NCI-H748 (cell line): Measurements from ENCODE around the gene ARIH2.

Experiments
- DNase-seq: peaks from one replicate; lab custom pipeline; 2025; ENCODE audit not compliant: unreplicated experiment; lab: John Stamatoyannopoulos, UW

ARIH2 gene

DNA sequence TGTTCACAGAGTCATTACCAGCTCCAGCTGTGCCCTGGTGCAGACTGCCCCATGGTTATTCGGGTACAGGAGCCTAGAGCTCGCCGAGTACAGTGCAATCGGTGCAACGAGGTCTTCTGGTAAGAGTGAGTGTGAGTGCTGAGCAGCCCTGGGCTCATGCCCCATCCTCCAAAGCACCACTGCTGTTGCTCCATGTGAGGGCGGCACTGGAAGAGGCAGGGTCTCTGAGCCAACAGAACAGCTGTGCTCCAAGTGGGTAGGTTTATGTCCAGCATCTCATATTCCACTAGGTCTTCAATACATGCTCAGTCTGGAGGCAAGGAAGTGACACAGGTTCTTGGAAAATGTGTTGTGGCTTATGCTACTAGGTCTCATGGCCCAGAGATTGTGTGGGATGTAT lies 51.9 kb downstream of the ARIH2 start:
- DNase-seq, result no peak

DNA sequence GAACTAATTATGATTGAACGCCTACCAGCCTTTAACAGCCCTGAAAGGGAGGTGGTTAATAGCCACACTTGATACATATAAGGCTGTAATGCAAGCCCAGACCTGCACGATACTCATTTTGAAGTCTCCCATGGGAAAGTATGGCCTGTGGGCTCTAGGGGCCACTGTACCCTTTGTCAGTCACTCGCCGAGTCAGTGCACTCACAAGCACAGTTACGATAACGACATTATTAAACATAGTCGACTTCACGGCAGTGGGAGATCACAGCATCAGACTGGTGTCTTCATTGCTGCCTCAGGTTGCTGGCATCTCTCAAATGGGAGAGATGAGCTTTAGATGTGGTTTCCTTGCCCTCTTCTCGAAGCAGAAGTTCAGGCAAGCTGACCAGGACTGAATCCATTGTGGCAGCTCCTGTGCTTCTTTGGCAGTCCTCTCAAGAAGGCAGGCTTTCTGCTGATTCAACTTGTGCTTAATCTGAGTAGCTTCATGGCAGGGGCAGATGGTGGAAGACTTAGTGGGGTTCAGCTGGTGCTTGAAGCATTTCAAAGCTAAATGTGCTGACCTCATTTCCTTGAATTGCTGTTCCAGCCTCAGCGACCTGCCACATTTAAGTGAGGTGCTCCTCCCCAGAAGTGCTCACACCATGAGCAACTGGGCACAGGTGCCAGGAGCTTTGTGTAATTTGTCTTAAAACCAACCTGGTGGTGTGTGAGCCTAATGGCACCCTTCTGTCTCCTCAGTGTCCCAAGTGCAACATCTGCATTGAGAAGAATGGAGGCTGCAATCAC lies 55.6 kb downstream of the ARIH2 start:
- no peak for DNase-seq

DNA sequence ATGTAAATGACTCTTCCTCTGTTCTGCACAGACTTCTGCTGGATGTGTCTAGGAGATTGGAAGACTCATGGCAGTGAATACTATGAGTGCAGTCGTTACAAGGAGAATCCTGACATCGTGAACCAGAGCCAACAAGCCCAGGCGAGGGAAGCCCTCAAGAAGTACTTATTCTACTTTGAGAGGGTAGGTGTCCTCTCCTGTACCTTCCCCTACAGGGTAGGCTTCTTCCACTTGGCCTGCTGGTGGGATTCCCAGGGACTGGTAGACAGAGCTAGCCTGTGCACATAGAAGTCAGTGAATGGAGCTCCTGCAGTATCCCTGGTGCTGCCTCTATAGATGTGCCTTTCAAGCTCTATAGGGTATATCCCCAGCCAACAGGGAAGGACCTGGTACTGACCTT lies 60.8 kb downstream of the ARIH2 start:
- no peak for DNase-seq

DNA sequence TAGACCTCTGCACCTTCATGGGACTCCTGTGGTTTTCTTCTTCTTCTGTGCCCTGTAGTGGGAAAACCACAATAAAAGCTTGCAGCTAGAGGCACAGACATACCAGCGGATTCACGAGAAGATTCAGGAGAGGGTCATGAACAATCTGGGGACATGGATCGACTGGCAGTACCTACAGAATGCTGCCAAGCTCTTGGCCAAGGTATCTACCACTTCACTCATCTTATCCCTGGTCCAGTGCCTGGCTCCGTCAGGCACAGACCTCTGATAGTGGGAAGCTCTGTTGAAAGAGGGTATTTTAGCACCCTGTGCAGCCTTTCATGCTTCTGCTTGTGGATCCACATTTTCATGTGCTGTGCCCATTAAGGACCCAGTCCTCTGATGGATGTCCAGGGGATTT lies 61.7 kb downstream of the ARIH2 start:
- no peak for DNase-seq

DNA sequence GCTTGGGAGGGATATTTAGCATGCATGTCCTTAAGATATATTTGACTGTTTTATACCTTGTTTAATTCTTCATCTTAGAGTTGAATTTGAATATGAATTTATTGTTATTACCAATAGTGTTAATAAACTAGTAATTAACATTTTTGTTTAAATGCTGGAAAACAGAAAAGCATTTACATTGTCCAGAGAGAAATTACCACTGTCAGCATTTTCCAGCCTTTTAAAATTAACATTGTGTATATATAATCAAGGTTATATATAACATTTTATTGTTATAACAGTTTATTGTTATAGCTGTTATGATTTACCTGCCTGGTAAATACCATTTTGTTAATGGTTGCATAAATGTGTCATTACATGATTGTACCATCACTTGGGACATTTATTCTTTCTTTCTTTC lies 63.4 kb downstream of the ARIH2 start:
- DNase-seq, result no peak

DNA sequence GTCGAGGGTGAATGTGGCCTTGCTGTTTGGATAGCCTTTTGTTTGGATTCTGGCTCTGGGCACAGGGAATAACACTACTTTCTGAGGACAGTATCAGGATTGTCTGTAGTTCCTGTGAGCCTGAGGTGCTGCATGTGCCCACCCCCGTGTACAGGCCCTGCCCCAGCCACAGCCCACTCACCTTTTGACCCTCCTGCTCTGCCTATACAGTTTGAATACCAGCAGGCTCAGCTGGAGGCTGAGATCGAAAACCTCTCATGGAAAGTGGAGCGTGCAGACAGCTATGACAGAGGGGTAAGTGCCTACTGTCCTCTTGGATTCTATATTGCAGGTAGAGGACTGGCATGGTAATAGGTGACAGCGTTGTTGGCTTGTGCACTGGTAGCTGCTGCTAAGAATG lies 64.0 kb downstream of the ARIH2 start:
- DNase-seq, result no peak

DNA sequence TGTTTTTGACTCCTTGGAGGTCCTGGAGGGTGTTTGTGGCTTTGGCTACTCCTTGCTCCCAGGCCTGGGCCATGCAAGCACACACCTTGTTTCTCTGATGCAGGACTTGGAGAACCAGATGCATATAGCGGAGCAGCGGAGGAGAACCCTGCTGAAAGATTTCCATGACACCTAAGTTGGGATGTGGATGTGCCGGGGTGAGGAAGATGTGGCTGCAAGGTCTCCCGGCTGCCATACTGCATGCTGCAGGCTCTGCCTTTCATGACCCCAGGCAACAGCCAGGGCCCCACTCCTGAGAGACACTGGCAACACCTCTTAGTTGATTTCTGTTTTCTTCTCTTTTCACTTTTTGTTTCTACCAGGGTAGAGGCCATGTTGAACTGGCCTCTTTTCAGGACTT lies 64.5 kb downstream of the ARIH2 start:
- DNase-seq, result no peak

DNA sequence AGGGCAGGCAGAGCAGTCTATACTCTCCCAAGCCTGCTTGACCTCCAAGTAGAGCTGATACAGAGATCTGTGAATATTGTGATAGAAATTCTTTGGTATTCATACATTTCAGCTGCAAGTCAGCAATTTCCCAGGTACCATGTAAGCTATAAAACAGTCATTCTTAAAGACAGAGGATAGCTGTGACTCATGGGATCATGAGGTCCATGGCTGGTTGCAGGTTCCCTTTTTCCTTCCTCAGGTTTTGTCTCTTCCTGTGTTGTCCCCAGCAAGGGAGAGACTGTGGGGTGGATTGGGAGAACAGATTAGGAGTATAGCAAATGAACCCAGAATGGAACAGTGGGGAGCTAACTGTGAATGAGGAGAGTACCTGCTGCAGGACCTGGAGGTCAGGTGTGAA lies 66.0 kb downstream of the ARIH2 start:
- no peak for DNase-seq

DNA sequence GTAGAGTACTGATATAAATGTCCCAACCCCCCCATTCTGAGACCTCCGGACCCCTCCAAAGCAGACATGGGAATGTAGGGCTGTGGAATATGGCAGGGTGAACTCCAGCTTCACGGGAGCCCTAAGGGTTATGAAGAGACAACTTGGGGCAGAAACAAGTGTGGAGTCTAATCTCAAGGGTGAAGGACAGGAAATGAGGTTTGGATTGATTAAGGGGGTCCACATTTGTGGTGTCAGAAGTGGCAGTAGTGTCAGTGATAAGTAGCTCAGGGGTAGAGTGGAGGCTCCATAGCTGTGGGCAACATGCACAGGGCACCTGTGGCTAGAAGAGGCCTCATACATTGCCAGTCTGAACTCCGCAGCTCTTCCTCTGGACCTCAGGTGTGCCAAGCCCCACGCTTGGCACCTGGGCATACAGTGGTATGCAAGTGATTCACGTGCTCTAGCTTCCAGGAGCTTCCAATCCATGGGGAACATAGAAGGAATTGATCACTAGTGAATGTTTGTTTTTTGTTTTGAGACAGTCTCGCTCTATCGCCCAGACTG lies 67.3 kb downstream of the ARIH2 start:
- DNase-seq, result no peak

DNA sequence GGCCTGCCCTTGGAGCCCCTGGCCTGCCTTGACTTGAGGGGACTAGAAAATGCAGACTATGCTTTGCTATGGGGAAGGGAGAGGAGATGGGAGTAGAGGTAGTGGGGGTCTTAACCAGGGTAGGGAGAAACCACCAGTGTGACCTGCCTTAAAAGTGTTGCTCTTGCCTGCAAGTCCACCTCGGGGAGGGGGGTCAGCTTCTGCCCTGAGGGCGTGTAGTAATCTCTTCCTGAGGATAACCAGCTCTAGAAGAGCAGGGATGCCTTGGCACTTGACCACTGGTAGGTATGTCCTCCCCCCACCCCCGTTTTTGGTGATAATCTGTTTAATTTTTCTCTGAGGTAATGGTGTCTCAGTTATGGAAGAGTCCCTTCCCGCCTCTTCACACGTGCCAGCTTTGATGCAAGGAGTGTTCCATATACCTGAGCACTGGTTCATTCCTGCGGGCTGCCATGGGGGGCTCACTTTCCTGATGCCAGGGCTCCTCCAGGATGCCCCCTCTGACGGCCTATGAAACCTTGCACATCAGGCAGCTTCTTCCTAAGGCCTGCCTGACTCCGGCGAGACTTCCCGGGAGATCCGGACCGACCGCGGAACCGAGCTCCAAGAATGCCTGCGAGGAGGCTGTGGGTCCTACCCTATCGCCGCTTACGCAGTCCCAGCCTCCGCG lies 70.6 kb downstream of the ARIH2 start:
- DNase-seq, result peak; percentile 43

DNA sequence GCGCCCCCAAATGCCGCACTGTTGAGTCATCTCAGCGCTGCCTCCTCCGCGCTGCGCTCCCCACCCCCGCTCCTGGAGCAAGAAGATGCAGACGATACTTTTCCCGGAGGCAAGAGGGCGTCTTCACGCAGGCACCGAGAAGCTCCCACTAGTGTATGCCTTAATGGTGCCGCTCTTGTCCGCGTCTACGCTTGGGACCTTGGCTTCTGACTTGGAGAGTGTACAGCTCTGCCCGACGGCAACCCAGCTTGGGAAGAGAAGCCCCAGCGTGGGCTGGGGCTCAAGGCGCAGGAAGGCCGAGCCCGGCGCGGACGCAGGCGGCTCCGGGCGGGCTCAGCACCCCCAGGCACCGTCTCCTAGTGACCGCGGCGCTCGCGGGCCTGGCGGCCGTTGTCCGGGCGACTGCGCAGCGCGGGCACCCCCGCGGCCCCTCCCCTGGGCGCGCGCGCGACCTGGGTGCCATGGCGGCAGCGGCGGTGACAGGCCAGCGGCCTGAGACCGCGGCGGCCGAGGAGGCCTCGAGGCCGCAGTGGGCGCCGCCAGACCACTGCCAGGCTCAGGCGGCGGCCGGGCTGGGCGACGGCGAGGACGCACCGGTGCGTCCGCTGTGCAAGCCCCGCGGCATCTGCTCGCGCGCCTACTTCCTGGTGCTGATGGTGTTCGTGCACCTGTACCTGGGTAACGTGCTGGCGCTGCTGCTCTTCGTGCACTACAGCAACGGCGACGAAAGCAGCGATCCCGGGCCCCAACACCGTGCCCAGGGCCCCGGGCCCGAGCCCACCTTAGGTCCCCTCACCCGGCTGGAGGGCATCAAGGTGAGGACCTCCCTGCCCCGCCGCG lies 71.4 kb downstream of the ARIH2 start, which contains the start of gene P4HTM:
TSS of gene P4HTM (plus strand) at position 446 of the 840 bp plus-strand sequence. CDS start at position 462, 16 bp downstream.
- peak; percentile 77 for DNase-seq

DNA sequence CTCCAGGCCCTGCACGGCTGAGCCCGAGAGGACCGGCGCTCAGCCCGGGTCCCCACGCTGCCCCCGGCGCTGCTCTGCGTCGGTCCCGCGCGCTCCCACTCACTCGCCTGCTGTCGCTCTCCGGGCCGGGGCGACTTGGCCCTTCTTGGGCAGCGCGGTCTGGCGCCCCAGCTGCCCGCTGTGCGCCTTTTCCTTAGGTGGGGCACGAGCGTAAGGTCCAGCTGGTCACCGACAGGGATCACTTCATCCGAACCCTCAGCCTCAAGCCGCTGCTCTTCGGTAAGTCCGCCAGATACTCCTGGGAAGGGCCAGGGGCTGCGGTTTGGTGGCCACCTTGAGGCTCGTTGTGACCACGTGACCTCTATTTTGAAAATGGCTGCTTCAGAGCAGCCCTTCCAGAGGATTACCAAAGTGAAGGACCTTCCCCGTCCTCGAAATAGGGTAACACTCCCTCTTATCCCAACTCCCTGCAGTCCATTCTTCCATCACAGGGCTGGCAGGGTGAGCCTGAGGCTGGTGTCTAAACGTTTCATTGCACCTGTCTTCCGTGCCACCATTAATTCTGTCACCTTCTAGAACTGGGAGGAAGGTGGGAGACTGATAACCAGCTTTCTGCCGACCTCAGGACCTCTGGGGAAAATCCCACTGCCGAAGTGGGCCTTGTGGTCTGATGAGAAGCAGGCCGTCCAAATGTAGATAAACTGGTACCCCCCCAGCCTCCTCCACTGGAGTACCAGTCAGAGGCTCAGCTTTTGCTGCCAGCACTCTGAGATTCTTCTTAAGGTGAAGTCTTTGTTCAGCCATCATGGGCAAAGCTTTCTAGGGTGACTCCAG lies 72.2 kb downstream of the ARIH2 start:
- DNase-seq, result peak; percentile 58

DNA sequence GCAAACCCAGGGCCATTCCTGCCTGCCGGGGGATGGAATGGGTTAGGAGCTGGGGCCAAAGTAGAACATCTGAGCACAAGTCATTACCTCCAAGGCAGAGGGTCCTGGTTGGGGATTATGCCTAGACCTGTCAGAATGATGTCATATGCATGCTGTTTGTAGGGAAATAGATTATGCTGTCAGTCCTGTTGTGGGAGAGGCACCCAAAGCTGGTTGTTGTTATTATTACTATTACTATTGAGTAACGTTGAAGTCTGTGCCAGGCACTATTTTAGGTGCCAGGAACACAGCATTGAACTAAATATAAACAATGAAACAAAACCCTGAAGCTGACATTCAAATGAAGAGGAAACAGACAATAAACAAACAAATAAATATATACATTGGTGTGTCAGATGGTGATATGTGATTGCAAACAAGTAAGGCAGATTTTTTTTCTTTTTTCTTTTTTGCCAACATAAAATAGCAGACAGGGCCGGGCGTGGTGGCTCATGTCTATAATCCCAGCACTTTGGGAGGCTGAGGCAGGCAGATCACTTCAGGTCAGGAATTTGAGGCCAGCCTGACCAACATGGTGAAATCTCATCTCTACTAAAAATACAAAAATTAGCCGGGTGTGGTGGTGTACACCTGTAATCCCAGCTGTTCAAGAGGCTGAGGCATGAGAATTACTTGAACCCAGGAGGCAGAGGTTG lies 73.4 kb downstream of the ARIH2 start:
- DNase-seq, result no peak

DNA sequence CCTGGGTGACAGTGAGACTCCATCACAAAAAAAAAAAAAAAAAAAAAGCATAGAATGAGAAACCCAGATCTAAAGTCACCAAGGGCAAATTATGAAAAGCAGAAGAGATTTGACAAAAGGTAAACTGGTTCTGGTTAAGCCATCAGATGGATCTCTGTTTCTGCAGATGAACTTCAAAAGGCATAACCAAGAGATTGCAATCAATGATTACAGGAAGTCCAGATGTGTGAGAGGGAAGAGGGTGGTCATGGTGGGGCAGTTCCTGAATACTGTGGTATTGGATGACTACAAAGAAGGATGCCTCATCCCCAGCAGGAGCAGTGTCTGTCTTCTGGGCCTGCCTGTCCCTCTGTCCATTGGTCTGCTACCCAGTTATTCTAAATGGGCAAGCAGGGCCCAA lies 75.2 kb downstream of the ARIH2 start:
- DNase-seq, result no peak

DNA sequence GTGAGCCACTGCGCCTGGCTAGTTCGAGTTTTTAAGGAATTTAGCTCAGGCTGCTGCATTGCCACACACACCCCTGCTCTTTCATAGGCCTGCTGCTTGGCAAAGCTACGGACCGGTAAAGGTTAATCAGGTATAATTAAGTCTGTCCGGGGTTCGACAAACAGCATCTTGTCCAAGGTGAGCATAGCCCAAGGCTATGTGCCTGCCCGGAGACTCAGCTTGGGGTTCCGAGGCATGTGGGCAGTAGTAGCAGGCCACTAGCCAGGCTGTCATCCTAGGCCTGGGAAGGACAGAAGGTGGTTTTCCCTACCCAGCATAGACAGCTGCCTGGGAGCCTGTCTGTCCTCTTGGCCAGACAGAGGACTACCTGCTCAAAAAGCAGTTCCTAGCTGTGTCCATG lies 78.0 kb downstream of the ARIH2 start:
- no peak for DNase-seq

DNA sequence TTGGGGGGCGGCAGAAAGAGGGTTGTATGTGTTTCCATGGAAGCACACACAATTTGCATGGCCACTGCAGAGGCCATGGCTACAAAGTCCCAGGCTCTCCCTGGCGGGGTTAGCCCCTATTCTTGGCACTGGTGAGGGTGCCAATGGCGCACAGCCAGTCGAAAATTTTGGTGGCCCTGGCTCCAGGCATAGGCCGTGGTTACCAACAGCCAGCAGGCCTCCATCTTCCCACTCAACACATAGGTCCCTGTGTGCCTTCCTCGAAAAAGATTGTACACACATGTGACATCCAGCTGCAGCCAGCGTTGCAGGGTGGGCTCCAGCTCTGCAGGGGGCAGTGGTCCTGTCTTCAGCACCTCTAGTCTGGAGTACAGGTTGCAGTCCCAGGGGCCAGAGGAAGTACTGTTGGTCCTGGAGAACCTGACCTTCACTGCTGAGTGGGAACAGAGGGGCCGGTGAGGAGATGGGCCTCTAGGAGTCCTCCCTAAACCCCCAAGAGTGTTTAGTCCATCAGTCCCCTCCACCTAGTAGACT lies 78.5 kb downstream of the ARIH2 start:
- DNase-seq, result no peak

DNA sequence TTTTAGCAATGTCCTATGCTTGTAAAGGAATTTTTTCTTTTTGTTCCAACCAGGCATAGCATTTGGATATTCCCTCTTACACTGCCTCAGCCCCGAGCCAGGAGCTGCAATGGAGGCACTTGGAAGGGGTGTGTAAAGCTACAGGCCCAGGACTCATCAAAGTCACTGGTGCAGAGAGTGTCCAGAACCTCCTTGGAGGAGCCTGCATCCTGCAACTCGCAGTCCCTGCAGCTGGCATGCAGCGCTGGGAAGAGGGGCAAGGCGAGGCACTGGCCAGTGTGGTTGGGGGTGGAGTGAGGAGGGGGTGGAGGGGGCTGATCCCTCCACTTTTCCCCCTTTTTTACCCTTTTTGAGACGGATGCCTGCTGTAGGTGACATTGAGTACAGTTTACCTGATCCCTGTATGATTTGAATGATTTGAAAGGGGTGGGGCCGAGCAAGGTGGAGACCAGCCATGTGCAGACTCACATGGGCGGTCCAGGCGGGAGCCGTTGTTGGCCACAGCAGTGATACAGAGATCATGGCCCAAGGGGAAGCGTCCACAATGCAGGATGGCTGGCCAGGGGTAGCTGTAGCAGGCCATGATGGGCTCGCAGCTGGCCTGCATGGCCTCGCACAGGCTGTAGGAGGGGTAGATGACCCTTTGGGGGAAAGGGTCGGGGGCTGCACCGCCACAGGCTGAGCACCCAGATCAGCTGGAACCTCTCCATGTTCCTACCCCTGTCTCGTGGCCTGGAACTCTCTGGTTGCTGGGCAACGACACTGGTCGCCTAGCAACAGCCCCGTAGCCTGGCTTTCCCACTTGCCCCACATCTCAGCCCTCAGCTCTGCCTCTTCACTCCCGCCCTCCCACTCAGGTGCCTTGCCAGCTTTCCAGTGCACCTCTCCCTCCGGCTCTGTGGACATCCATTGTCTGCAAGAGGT lies 79.3 kb downstream of the ARIH2 start:
- peak; percentile 79 for DNase-seq

DNA sequence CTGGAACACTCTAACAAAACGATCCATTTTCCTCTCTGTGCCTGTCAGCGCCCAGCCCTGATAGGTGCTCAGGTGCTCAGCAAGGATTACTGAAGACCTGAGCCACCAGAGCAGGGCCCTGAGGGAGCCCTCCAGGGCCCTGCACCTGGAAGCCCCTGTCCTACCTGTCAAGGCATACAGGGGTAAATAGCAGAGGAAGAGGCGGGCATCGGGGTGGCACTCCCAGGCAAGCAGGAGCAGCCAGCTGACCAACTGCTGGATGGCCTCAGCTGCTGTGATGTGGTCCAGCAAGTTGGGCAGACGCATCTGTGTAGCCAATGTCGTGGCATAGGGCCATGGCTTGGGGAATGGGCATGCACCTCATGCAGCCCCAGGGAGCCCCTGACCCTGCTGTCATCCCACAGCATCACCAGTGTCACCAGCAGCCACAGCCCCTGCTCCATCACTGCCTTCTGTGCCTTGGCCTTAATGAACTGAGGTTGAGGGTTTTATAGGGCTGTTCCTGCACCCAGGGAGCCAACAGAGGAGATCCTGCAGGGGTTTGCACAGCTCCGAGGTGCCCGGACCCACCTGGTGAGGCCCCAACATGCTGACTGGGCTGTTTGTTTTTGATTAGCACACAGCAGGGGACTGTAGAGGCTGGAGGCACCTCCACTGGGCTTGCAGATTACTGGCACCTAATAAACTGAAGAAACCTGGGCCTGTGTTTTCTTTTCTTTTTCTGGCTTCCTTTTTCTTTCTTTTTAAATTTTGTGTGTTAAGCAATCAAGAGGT lies 80.6 kb downstream of the ARIH2 start:
- no peak for DNase-seq
